K562 (cell line): ENCODE results near the gene KLHL29. TPM values are rescaled to one million over a fixed set of nuclear protein-coding genes. Genes with fewer than 3 reads are reported as not detected.

Experiments used
- ATAC-seq: fragments of 200-7000 bp; cut with Tn5 transposase; 3 replicates; pipeline ENCODE4 v1.9.1; 2020; ENCODE audit warnings: moderate library complexity
- BruUV-seq: library from RNA; stranded (reverse); fragments of 400-500 nt; replicated peaks from 2 replicates; lab custom pipeline; 2021; lab: Mats Ljungman, UMichigan
- CTCF ChIA-PET: fragments of 300-600 bp; formaldehyde crosslinking; extraction: SDS; loops from one replicate; lab custom pipeline; 2021; ENCODE audit warnings: low intra/inter-chr PET ratio; lab: Yijun Ruan, JAX
- POLR2A ChIA-PET: fragments of 300-600, 350-650 bp; sonication (Branson Sonifier 250); formaldehyde crosslinking; extraction: SDS; loops from one replicate; lab custom pipeline; 2021; ENCODE audit warnings: antibody characterized with exemption, inconsistent platforms; lab: Yijun Ruan, JAX
- DNase-seq, 4 experiments: peaks; one replicate each; pipeline versions ENCODE4 v3.0.0 to v3.0.0-alpha.2; 2011 to 2018; ENCODE audit warnings: low spot score in 3 of 4, mixed read lengths in 3 of 4; ENCODE audit errors: extremely low read depth in 1 of 4
- FAIRE-seq: peaks from 2 replicates; lab custom pipeline; 2011; peaks lifted over from hg19 to GRCh38; lab: Jason Lieb, UNC
- H2AFZ ChIP-seq: 2 replicates; pipeline ENCODE4 v1.6.0; 2011; ENCODE audit warnings: low read depth, low read length, control low read depth, inconsistent platforms
- H3K27ac ChIP-seq: fragments of 200-600 bp; 3 replicates; pipeline ENCODE4 v1.8.0; 2011; ENCODE audit warnings: low read depth, mild to moderate bottlenecking, control low read depth, inconsistent platforms, low read length, moderate library complexity, mixed read lengths; ENCODE audit errors: extremely low read depth
- H3K27me3 ChIP-seq, 2 experiments: fragments of 300-600 bp in 1 of 2; 2 replicates in 1 of 2; 3 replicates in 1 of 2; pipeline versions ENCODE4 v1.6.0 to v1.8.0; 2011; ENCODE audit warnings: inconsistent platforms in 2 of 2, low read length in 2 of 2, mild to moderate bottlenecking in 1 of 2, mixed read lengths in 1 of 2, moderate library complexity in 1 of 2; ENCODE audit not compliant: control insufficient read depth in 2 of 2, insufficient read depth in 2 of 2
- H3K36me3 ChIP-seq: fragments of 300-600 bp; 3 replicates; pipeline ENCODE4 v1.8.0; 2011; ENCODE audit warnings: mild to moderate bottlenecking, low read length, inconsistent platforms; ENCODE audit not compliant: control insufficient read depth, insufficient read depth
- H3K4me1 ChIP-seq, 2 experiments: fragments of 200-600 bp in 1 of 2; replicated peaks in 1 of 2; 2 replicates in 1 of 2; 3 replicates in 1 of 2; pipeline versions ENCODE4 v1.5.1 to v1.8.0; 2011; ENCODE audit warnings: inconsistent platforms in 2 of 2, low read length in 2 of 2, mild to moderate bottlenecking in 1 of 2, mixed read lengths in 1 of 2, moderate library complexity in 1 of 2; ENCODE audit not compliant: control insufficient read depth in 2 of 2, insufficient read depth in 2 of 2
- H3K4me2 ChIP-seq: 2 replicates; pipeline ENCODE4 v1.6.1; 2011; ENCODE audit warnings: low read length, control low read depth, inconsistent platforms, mixed read lengths; ENCODE audit not compliant: insufficient read depth
- H3K4me3 ChIP-seq: fragments of 200-600 bp; sonication (generic), shearing (Covaris generic); 2 replicates; pipeline ENCODE4 v1.5.1; 2016; ENCODE audit warnings: control low read depth, inconsistent platforms
- H3K79me2 ChIP-seq: fragments of 200-600 bp; 3 replicates; pipeline ENCODE4 v1.8.0; 2011; ENCODE audit warnings: low read length, inconsistent platforms; ENCODE audit not compliant: control insufficient read depth, insufficient read depth
- H3K9ac ChIP-seq, 2 experiments: 2 replicates each; pipeline versions ENCODE4 v1.6.0 to v1.6.1; 2011; ENCODE audit warnings: low read depth in 2 of 2, low read length in 2 of 2, control low read depth in 1 of 2, inconsistent platforms in 1 of 2, mild to moderate bottlenecking in 1 of 2, mixed read lengths in 1 of 2; ENCODE audit not compliant: insufficient read depth in 1 of 2
- H3K9me1 ChIP-seq: one replicate; pipeline ENCODE4 v1.6.0; 2011; ENCODE audit warnings: inconsistent platforms, mild to moderate bottlenecking, low read length, moderate library complexity; ENCODE audit not compliant: control insufficient read depth, insufficient read depth
- H3K9me3 ChIP-seq: replicated peaks from 2 replicates; pipeline ENCODE4 v1.5.1; 2011; ENCODE audit warnings: low read depth, low read length, inconsistent platforms; ENCODE audit not compliant: control insufficient read depth, insufficient read depth
- H4K20me1 ChIP-seq: replicated peaks from 2 replicates; pipeline ENCODE4 v1.6.1; 2011; ENCODE audit warnings: low read length, inconsistent platforms, mixed read lengths; ENCODE audit not compliant: control insufficient read depth, insufficient read depth
- ELF1 ChIP-seq: fragments of 200-800 bp; sonication (Bioruptor generic); IDR thresholded peaks from 2 replicates; pipeline ENCODE4 v1.6.1; 2016; ENCODE audit warnings: missing genetic modification characterization, missing compliant biosample characterization
- KAT7 ChIP-seq: sonication (generic); formaldehyde crosslinking; IDR thresholded peaks from 2 replicates; pipeline ENCODE4 v1.8.0; 2022; ENCODE audit warnings: missing genetic modification reagents, mild to moderate bottlenecking, borderline replicate concordance
- NONO ChIP-seq, 2 experiments: fragments of 200-400 bp in 1 of 2; fragments of 450-650 bp in 1 of 2; formaldehyde crosslinking in 1 of 2; IDR thresholded peaks; 2 replicates each; pipeline ENCODE4 v1.6.1; 2017; ENCODE audit warnings: low read depth in 2 of 2, mild to moderate bottlenecking in 2 of 2, moderate library complexity in 2 of 2, low read length in 1 of 2
- PCBP1 ChIP-seq: fragments of 200-400 bp; formaldehyde crosslinking; IDR thresholded peaks from 2 replicates; pipeline ENCODE4 v1.6.1; 2018; ENCODE audit warnings: mild to moderate bottlenecking, low read depth, low read length; ENCODE audit not compliant: poor library complexity, severe bottlenecking
- SFPQ ChIP-seq: fragments of 200-400 bp; formaldehyde crosslinking; IDR thresholded peaks from 2 replicates; pipeline ENCODE4 v1.6.1; 2017; ENCODE audit warnings: mild to moderate bottlenecking, low read depth, low read length, moderate library complexity
- SMARCA5 ChIP-seq: fragments of 450-650 bp; IDR thresholded peaks from 2 replicates; pipeline ENCODE4 v1.6.1; 2016
- TFAP4 ChIP-seq: sonication (generic); formaldehyde crosslinking; IDR thresholded peaks from 2 replicates; pipeline ENCODE4 v1.8.0; 2022; ENCODE audit warnings: missing genetic modification reagents, mild to moderate bottlenecking, moderate library complexity, borderline replicate concordance
- TOE1 ChIP-seq, 2 experiments: fragments of 450-650 bp in 1 of 2; sonication (generic) in 1 of 2; formaldehyde crosslinking in 1 of 2; IDR thresholded peaks; 2 replicates each; pipeline versions ENCODE4 v1.7.1 to v1.8.0; 2016 to 2022; ENCODE audit warnings: borderline replicate concordance in 2 of 2, mild to moderate bottlenecking in 2 of 2, antibody characterized with exemption in 1 of 2, inconsistent platforms in 1 of 2, low read depth in 1 of 2, missing genetic modification reagents in 1 of 2, moderate library complexity in 1 of 2
- UBTF ChIP-seq, 2 experiments: IDR thresholded peaks; 2 replicates each; pipeline ENCODE4 v1.6.1; 2012; ENCODE audit warnings: improper control_type of control experiment in 2 of 2, low read depth in 2 of 2, low read length in 2 of 2, borderline replicate concordance in 1 of 2
- ZBTB1 ChIP-seq: sonication (generic); formaldehyde crosslinking; IDR thresholded peaks from 2 replicates; pipeline ENCODE4 v1.8.1; 2023; ENCODE audit warnings: missing genetic modification reagents, low read depth, mild to moderate bottlenecking, borderline replicate concordance
- ZBTB2 ChIP-seq: fragments of 450-650 bp; IDR thresholded peaks from 2 replicates; pipeline ENCODE4 v1.6.1; 2016; ENCODE audit warnings: antibody characterized with exemption
- WGBS: fragments of 100-300 bp; shearing (Covaris generic); methylation state at CpG from one replicate; pipeline ENCODE4 v1.1.6; 2016; ENCODE audit warnings: low coverage, mixed read lengths; ENCODE audit not compliant: insufficient coverage; ENCODE audit errors: missing lambda C conversion rate; 5-methylcytosine and 5-hydroxymethylcytosine counted together
- in situ Hi-C: fragments of 300-500 bp; cut with MboI; formaldehyde crosslinking; loops from 4 replicates; pipeline ENCODE4 v1.15.0; 2018; ENCODE audit warnings: inconsistent platforms, mixed read lengths
- intact Hi-C: fragments of 100-400 bp; cut with micrococcal nuclease; formaldehyde crosslinking; loops from 2 replicates; pipeline ENCODE4 v1.14.2; 2022
- polyA plus RNA-seq, 8 experiments: library from polyadenylated mRNA; depleted of rRNA in 4 of 8; stranded (reverse) in 5 of 8; unstranded in 3 of 8; fragments of >200 nt; fragmentation: Nextera tagmentation in 2 of 8; fragmentation: Illumina TruSeq in 1 of 8; extraction: Ambion mirVana in 2 of 8; extraction: Trizol in 1 of 8; gene quantifications; 2 replicates each; pipeline versions ENCODE4 v1.2.1 to v1.2.3, GENCODE V29; 2011 to 2014; ENCODE audit warnings: inconsistent platforms in 1 of 8, missing spikeins in 1 of 8
- total RNA-seq, 7 experiments: library from RNA; depleted of rRNA in 6 of 7; stranded (reverse); fragments of >200 nt in 6 of 7; fragmentation: Illumina TruSeq in 2 of 7; extraction: Trizol in 2 of 7; gene quantifications; 2 replicates each; pipeline versions ENCODE4 v1.2.1 to v1.2.3, GENCODE V29; 2011 to 2021; ENCODE audit warnings: low replicate concordance in 1 of 7

The KLHL29 gene
- total and polyA plus RNA-seq, 9 of the 15 experiments (the other 6 are each of a cell fraction or from before 2014, with no cell fraction given), result 0.03 to 0.31 (median 0.08) TPM; not detected in 1

- TF ChIP-seq ZBTB1 (CRISPR knock-in tag), result no peak
- TF ChIP-seq NONO (IDR thresholded peaks at IDR 0.05; ENCODE audit: low read depth in 2 of 2, low read length in 1 of 2), result no peak
Measured at GRCh38 chr2:23653326-23653725, 268.3 kb downstream of the KLHL29 start (continued).

- Histone ChIP-seq H3K36me3 (no peaks in the 10 kb centered on the region), H3K9me1 (no peaks in the 10 kb centered on the region), H3K79me2 (no peaks in the 10 kb centered on the region), H3K9me3 (no peaks in the 10 kb centered on the region), H3K4me3 (no peak overlapping the region), H3K4me1 (peaks cover 0 to 6% of the 10 kb centered on the region in 2 experiments; a peak in 2 of 5 replicates), H3K27me3 (peaks cover 47 to 85% of the 10 kb centered on the region in 2 experiments), H3K27ac (no peak overlapping the region), H2AFZ (no peak overlapping the region), H4K20me1 (peaks cover 3% of the 10 kb centered on the region; the same call in 1 of the 2 replicates), H3K4me2 (no peak overlapping the region), H3K9ac (no peak overlapping the region)
- ChIA-PET POLR2A (interaction anchor here (1.6 kb wide), 1 partner anchor 18 kb away, joined by 4 read pairs; no protein-coding TSS in a partner anchor), CTCF (no interaction called here)
- no peak for ATAC-seq
- intact Hi-C loops (no loop called here), in situ Hi-C loops (no loop called here)
- 0% methylated on average over 6 of the region's 6 CpGs for WGBS
- no TSS peak for BruUV-seq
- DNase-seq, result no peak
- FAIRE-seq, result no peak
- no peak for TF ChIP-seq TFAP4
- no peak for TF ChIP-seq KAT7 (CRISPR knock-in tag)
- TF ChIP-seq SFPQ, result no peak
- TF ChIP-seq UBTF (IDR thresholded peaks at IDR 0.05; ENCODE audit: borderline replicate concordance in 1 of 2, low read depth in 2 of 2, low read length in 2 of 2), result no peak
- no peak for TF ChIP-seq ELF1 (tag)
- no peak for TF ChIP-seq TOE1 (IDR thresholded peaks at IDR 0.05; ENCODE audit: borderline replicate concordance)
- no peak for TF ChIP-seq TOE1 (CRISPR knock-in tag; IDR thresholded peaks at IDR 0.05; ENCODE audit: borderline replicate concordance, low read depth)
- no peak for TF ChIP-seq PCBP1
- TF ChIP-seq ZBTB2, result no peak
- no peak for TF ChIP-seq SMARCA5
Measured at GRCh38 chr2:23654756-23655155, 269.8 kb downstream of the KLHL29 start.
